PC-3 (cell line): ENCODE data around the gene ACER2. TPM values are rescaled to one million over a fixed set of nuclear protein-coding genes. Genes with fewer than 3 reads are reported as not detected.
A peak's percentile ranks its signal among the peaks of the same experiment; 100 is the strongest.

Experiments
- ATAC-seq: fragments of 200-7000 bp; cut with Tn5 transposase; 2 replicates; pipeline ENCODE4 v1.9.1; 2020; ENCODE audit warnings: mild to moderate bottlenecking, moderate library complexity
- Bru-seq: library from RNA; stranded (reverse); fragments of 400-500 nt; gene quantifications from one replicate; lab custom pipeline; 2021; lab: Mats Ljungman, UMichigan
- BruChase-seq, 2 experiments: library from RNA; stranded (reverse); fragments of 400-500 nt; gene quantifications; one replicate each; lab custom pipeline; 2021; lab: Mats Ljungman, UMichigan
- BruUV-seq: library from RNA; stranded (reverse); fragments of 400-500 nt; replicated peaks from 2 replicates; lab custom pipeline; 2021; lab: Mats Ljungman, UMichigan
- CTCF ChIA-PET: fragments of 300-600 bp; sonication (Branson Sonifier 250); formaldehyde crosslinking; loops from one replicate; lab custom pipeline; 2022; ENCODE audit warnings: antibody characterized with exemption; lab: Charles Lee
- POLR2A ChIA-PET: fragments of 300-600 bp; sonication (Branson Sonifier 250); formaldehyde crosslinking; loops from one replicate; lab custom pipeline; 2022; ENCODE audit warnings: antibody characterized with exemption; ENCODE audit not compliant: unreplicated experiment; lab: Charles Lee
- DNase-seq: peaks from one replicate; pipeline ENCODE4 v3.0.0-alpha.2; 2015
- H2AFZ ChIP-seq: fragments of 300-600 bp; sonication (generic); 2 replicates; pipeline ENCODE4 v1.6.0; 2016; ENCODE audit warnings: antibody characterized with exemption, low read length
- H3F3A ChIP-seq: fragments of 300-600 bp; sonication (generic); one replicate; pipeline ENCODE4 v1.6.0; 2017; ENCODE audit warnings: antibody characterized with exemption, low read length, control low read depth, mild to moderate bottlenecking; ENCODE audit not compliant: unreplicated experiment
- H3K27ac ChIP-seq: fragments of 300-600 bp; sonication (generic); 2 replicates; pipeline ENCODE4 v1.5.1; 2016; ENCODE audit warnings: mild to moderate bottlenecking, low read length
- H3K27me3 ChIP-seq: fragments of 300-600 bp; sonication (generic); 2 replicates; pipeline ENCODE4 v1.6.1; 2016; ENCODE audit warnings: low read length, mixed read lengths
- H3K36me3 ChIP-seq: fragments of 300-600 bp; sonication (generic); 2 replicates; pipeline ENCODE4 v1.6.1; 2016; ENCODE audit warnings: low read depth, mixed run types, low read length, mixed read lengths
- H3K4me1 ChIP-seq: fragments of 300-600 bp; sonication (generic); 2 replicates; pipeline ENCODE4 v1.5.1; 2016; ENCODE audit warnings: low read length; ENCODE audit not compliant: insufficient read depth
- H3K4me2 ChIP-seq: fragments of 300-600 bp; sonication (generic); 2 replicates; pipeline ENCODE4 v1.6.0; 2016; ENCODE audit warnings: low read length
- H3K4me3 ChIP-seq: fragments of 300-600 bp; sonication (generic); 2 replicates; pipeline ENCODE4 v1.5.1; 2016; ENCODE audit warnings: mild to moderate bottlenecking, low read length, mixed read lengths
- H3K79me2 ChIP-seq: fragments of 300-600 bp; sonication (generic); 2 replicates; pipeline ENCODE4 v1.6.1; 2017; ENCODE audit warnings: low read length, mixed read lengths
- H3K9ac ChIP-seq: fragments of 300-600 bp; sonication (generic); 2 replicates; pipeline ENCODE4 v1.6.0; 2016; ENCODE audit warnings: mild to moderate bottlenecking, low read length
- H3K9me2 ChIP-seq: fragments of 300-600 bp; sonication (generic); replicated peaks from 2 replicates; pipeline ENCODE4 v1.6.1; 2016; ENCODE audit warnings: mixed run types, low read length, mixed read lengths
- H3K9me3 ChIP-seq: fragments of 300-600 bp; sonication (generic); 2 replicates; pipeline ENCODE4 v1.6.1; 2016; ENCODE audit warnings: low read length, mixed read lengths
- H4K20me1 ChIP-seq: fragments of 300-600 bp; sonication (generic); 2 replicates; pipeline ENCODE4 v1.6.1; 2016; ENCODE audit warnings: low read length, mixed read lengths
- EZH2 ChIP-seq: fragments of 300-600 bp; sonication (generic); IDR thresholded peaks from one replicate; pipeline ENCODE4 v1.6.1; 2017; ENCODE audit warnings: antibody characterized with exemption, mild to moderate bottlenecking, low read length; ENCODE audit not compliant: unreplicated experiment
- EZH2phosphoT487 ChIP-seq: fragments of 300-600 bp; sonication (generic); IDR thresholded peaks from 2 replicates; pipeline ENCODE4 v1.6.1; 2018; ENCODE audit warnings: mild to moderate bottlenecking, antibody characterized with exemption, low read length, borderline replicate concordance
- intact Hi-C: fragments of 100-400 bp; cut with micrococcal nuclease; formaldehyde crosslinking; loops from 2 replicates; pipeline ENCODE4 v1.9.0; 2023
- long read RNA-seq: library from polyadenylated mRNA; unstranded; transcript quantifications from one replicate; pipeline ENCODE4 v2.0.0, GENCODE V29; 2021; ENCODE audit not compliant: unreplicated experiment
- total RNA-seq: library from RNA; depleted of rRNA; stranded (reverse); fragments of >200 nt; gene quantifications from 2 replicates; pipeline ENCODE4 v1.2.3, GENCODE V29; 2014; rRNA removed
- TF ChIP-seq, protein P1 (sequence below): fragments of 300-600 bp; sonication (generic); conservative IDR thresholded peaks from 2 replicates; pipeline ENCODE4 v1.5.1; 2017; ENCODE audit warnings: antibody characterized with exemption, low read depth, mild to moderate bottlenecking, low read length

The ACER2 gene
- total RNA-seq (2.4 and 4.4 TPM in 2 replicates), Bru-seq, nascent RNA (percentile 51 among the genes with signal in this experiment), BruChase-seq, experiment 1, labeled RNA remaining after a 6-hour chase (percentile 55 among the genes with signal in this experiment), BruChase-seq, experiment 2, labeled RNA remaining after a 2-hour chase (percentile 58 among the genes with signal in this experiment)
- long read RNA-seq, partial matches to known transcripts, result 0 of 1 reads
- long read RNA-seq, other reads (novel, unspliced or antisense), result 1 of 1 reads

DNA sequence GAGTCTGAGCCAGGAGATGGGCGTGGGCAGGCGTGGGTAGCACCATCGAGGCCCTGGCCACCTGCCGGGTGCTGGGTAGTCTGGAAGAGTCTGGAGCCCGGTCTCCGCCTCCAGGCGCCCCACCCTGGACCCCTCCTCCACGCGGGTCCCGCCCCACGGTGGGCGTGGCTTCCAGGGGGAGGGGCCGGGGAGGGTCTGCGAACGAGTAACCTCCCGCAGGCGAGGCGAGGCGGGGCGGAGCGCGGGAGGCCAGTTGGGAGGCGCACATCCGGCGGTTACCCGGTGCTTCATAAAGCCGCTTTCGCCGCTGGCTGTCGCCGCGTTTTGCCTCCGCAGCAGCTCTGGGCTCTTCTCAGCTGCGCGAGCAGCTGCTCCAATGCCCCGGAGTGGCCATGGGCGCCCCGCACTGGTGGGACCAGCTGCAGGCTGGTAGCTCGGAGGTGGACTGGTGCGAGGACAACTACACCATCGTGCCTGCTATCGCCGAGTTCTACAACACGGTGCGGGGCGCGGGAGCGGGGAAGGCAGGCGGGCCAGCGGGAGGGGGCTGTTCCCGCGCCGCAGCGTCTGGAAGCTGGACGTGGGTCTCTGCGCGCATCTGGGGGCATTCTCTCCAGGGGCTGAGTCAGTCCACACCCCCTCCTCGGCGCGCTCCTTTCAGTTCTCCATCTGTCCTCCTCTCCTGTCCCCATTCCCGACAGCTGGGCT lies at the start of gene ACER2:
ACER2 (plus strand) TSS at position 317 of the 708 bp plus-strand sequence; CDS start at position 393, 76 bp downstream.
- ATAC-seq (peak; percentile 85), DNase-seq (peak; percentile 93)
- Histone ChIP-seq H3K27me3 (no peaks in the 10 kb centered on the region), H3K9me2 (no peaks in the 10 kb centered on the region), H3K9me3 (no peaks in the 10 kb centered on the region), H3K4me2 (peak within 1 kb of the TSS; percentile 99), H3K27ac (peak within 1 kb of the TSS; percentile 36), H4K20me1 (no peaks in the 10 kb centered on the region), H3K36me3 (no peaks in the 10 kb centered on the region), H3K4me1 (peaks cover 34% of the 10 kb centered on the region), H3K9ac (peak within 1 kb of the TSS; percentile 66), H3K79me2 (peaks cover 6% of the 10 kb centered on the region; the same call in 1 of the 2 replicates), H3F3A (no peaks in the 10 kb centered on the region), H2AFZ (peak within 1 kb of the TSS; percentile 79), H3K4me3 (peak within 1 kb of the TSS; percentile 92)
- TF ChIP-seq, protein P1, sequence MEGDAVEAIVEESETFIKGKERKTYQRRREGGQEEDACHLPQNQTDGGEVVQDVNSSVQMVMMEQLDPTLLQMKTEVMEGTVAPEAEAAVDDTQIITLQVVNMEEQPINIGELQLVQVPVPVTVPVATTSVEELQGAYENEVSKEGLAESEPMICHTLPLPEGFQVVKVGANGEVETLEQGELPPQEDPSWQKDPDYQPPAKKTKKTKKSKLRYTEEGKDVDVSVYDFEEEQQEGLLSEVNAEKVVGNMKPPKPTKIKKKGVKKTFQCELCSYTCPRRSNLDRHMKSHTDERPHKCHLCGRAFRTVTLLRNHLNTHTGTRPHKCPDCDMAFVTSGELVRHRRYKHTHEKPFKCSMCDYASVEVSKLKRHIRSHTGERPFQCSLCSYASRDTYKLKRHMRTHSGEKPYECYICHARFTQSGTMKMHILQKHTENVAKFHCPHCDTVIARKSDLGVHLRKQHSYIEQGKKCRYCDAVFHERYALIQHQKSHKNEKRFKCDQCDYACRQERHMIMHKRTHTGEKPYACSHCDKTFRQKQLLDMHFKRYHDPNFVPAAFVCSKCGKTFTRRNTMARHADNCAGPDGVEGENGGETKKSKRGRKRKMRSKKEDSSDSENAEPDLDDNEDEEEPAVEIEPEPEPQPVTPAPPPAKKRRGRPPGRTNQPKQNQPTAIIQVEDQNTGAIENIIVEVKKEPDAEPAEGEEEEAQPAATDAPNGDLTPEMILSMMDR, result no peak
- no peak for TF ChIP-seq EZH2phosphoT487
- TF ChIP-seq EZH2, result no peak
- CTCF ChIA-PET, result no interaction called here
- POLR2A ChIA-PET, result interaction anchor here (0.6 kb wide), 2 partner anchors 14 to 176 kb away, joined by 3 to 4 read pairs; no protein-coding TSS in a partner anchor
- BruUV-seq, result no TSS peak
- intact Hi-C loops, result loop anchor here (1.0 to 5.0 kb wide), 3 partner anchors 29 to 48 kb away; partner anchors contain the start of gene RPS6

DNA sequence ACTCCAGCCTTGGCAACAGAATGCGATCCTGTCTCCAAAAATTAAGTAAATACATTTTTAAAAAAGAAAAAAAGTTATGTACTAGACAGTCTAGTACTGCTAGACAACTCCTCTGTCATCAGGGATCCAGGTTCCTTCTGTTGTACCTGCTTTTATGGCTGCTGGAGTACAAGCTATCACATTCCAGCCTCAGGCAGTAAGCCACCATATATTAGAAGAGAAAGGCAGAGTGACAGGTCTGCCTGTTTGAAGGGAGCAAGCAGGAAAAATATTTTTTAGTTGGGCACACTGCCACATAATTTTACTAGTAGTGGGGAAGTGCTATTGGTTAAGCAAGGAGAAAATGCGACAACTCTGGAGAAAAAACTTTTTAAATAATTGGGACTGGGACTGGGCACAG lies 39.7 kb upstream of the ACER2 start:
- no peak for DNase-seq

More for the DNA sequence above, 39.7 kb upstream of the ACER2 start:
- no peaks in the 10 kb centered on the region for H3K9me2 ChIP-seq
- POLR2A ChIA-PET, result no interaction called here
- no peaks in the 10 kb centered on the region for H3K79me2 ChIP-seq
- H3K4me2 ChIP-seq, result no peak overlapping the region
- no peak overlapping the region for H3K4me3 ChIP-seq
- H3K9ac ChIP-seq, result no peak overlapping the region
- no TSS peak for BruUV-seq
- TF ChIP-seq EZH2 (no peak), EZH2phosphoT487 (no peak)
- TF ChIP-seq, protein P1, result no peak
- H3F3A ChIP-seq, result peaks cover 19% of the 10 kb centered on the region
- H2AFZ ChIP-seq, result no peak overlapping the region
- 0 out of 2 replicates have a peak, but pooled peaks cover 2% of the 10 kb centered on the region for H4K20me1 ChIP-seq
- intact Hi-C loops, result no loop called here
- no peak overlapping the region for H3K27ac ChIP-seq
- H3K9me3 ChIP-seq, result no peaks in the 10 kb centered on the region
- no peaks in the 10 kb centered on the region for H3K4me1 ChIP-seq
- CTCF ChIA-PET, result no interaction called here
- ATAC-seq, result no peak
- no peaks in the 10 kb centered on the region for H3K27me3 ChIP-seq
- peaks cover 3% of the 10 kb centered on the region; the same call in 1 of the 2 replicates for H3K36me3 ChIP-seq
